ENCODE measurements around the gene PEX14. TPM values are rescaled to one million over a fixed set of nuclear protein-coding genes. Genes with fewer than 3 reads are reported as not detected.

PEX14 gene
- total RNA-seq, 1 donor from 2014 or later, result 10.6 TPM

GRCh38 chr1:10525208-10525607 is 50.5 kb downstream of the PEX14 start:
- no peaks in the 10 kb centered on the region for H3K36me3 ChIP-seq
- no peaks in the 10 kb centered on the region for H3K27me3 ChIP-seq
- no peak overlapping the region for H3K27ac ChIP-seq
- no peaks in the 10 kb centered on the region for H3K9me3 ChIP-seq
- H3K4me1 ChIP-seq, result peaks cover 10 to 26% of the 10 kb centered on the region in 2 donors
- no peak overlapping the region for H3K4me3 ChIP-seq
- intact Hi-C loops (cut with DNase I), result loop anchor here (5.0 kb wide), 2 partner anchors 167 to 272 kb away; partner anchors contain the start of gene CASZ1
- TF ChIP-seq CTCF (IDR thresholded peaks at IDR 0.05), result no peak
- DNase-seq (ENCODE audit: low spot score in 2 of 2), result no peak

- no peaks in the 10 kb centered on the region for H3K9me3 ChIP-seq
- TF ChIP-seq CTCF (IDR thresholded peaks at IDR 0.05), result no peak
- peaks cover 10 to 26% of the 10 kb centered on the region in 2 donors for H3K4me1 ChIP-seq
- no peaks in the 10 kb centered on the region for H3K27me3 ChIP-seq
- peak overlapping the region; percentile 74 to 83 for H3K27ac ChIP-seq
- DNase-seq (ENCODE audit: low spot score in 2 of 2), result peak; percentile 55 to 90
- intact Hi-C loops (cut with DNase I), result loop anchor here (5.0 kb wide), 2 partner anchors 164 to 269 kb away; partner anchors contain the start of gene CASZ1
- peak overlapping the region in 1 of 2 donors; percentile 39 for H3K4me3 ChIP-seq
- no peaks in the 10 kb centered on the region for H3K36me3 ChIP-seq
These were observed 53.6 kb downstream of the PEX14 start for GRCh38 chr1:10528066-10529014.

GRCh38 chr1:10529091-10529490 is 54.3 kb downstream of the PEX14 start:
- H3K36me3 ChIP-seq, result no peaks in the 10 kb centered on the region
- DNase-seq (ENCODE audit: low spot score in 2 of 2), result peak in 1 of 2 donors; percentile 60
- peak overlapping the region; percentile 74 to 83 for H3K27ac ChIP-seq
- H3K27me3 ChIP-seq, result no peaks in the 10 kb centered on the region
- H3K4me1 ChIP-seq, result peaks cover 10 to 26% of the 10 kb centered on the region in 2 donors
- H3K9me3 ChIP-seq, result no peaks in the 10 kb centered on the region
- intact Hi-C loops (cut with DNase I), result loop anchor here (5.0 kb wide), 2 partner anchors 163 to 268 kb away; partner anchors contain the start of gene CASZ1
- TF ChIP-seq CTCF (IDR thresholded peaks at IDR 0.05), result no peak
- peak overlapping the region in 1 of 2 donors; percentile 39 for H3K4me3 ChIP-seq

GRCh38 chr1:10529765-10530164 is 55.0 kb downstream of the PEX14 start:
- no peaks in the 10 kb centered on the region for H3K36me3 ChIP-seq
- no peak for TF ChIP-seq CTCF (IDR thresholded peaks at IDR 0.05)
- peak overlapping the region in 1 of 2 donors; percentile 74 for H3K27ac ChIP-seq
- H3K4me3 ChIP-seq, result no peak overlapping the region
- intact Hi-C loops (cut with DNase I), result loop anchor here (5.0 kb wide), 3 partner anchors 163 to 678 kb away; partner anchors contain the start of gene CASZ1
- H3K4me1 ChIP-seq, result peaks cover 10 to 26% of the 10 kb centered on the region in 2 donors
- no peaks in the 10 kb centered on the region for H3K9me3 ChIP-seq
- DNase-seq (ENCODE audit: low spot score in 2 of 2), result no peak
- H3K27me3 ChIP-seq, result no peaks in the 10 kb centered on the region

- Histone ChIP-seq H3K9me3 (no peaks in the 10 kb centered on the region), H3K27ac (peak overlapping the region; percentile 31 to 74), H3K4me3 (peak overlapping the region in 1 of 2 donors; percentile 33), H3K4me1 (peaks cover 10 to 26% of the 10 kb centered on the region in 2 donors), H3K27me3 (no peaks in the 10 kb centered on the region), H3K36me3 (no peaks in the 10 kb centered on the region)
- peak; percentile 51 to 67 (median 60) for TF ChIP-seq CTCF (IDR thresholded peaks at IDR 0.05)
- DNase-seq (ENCODE audit: low spot score in 2 of 2), result peak in 1 of 2 donors; percentile 66
- intact Hi-C loops (cut with DNase I), result loop anchor here (5.0 kb wide), 1 partner anchor 677 kb away; no protein-coding TSS in a partner anchor
These were observed 55.6 kb downstream of the PEX14 start for GRCh38 chr1:10530281-10530740.
